GM20431 (cell line): Measurements from ENCODE around the gene MBOAT1.
"Not testable (repeated sequence)": the region's sequence is repeated elsewhere in the genome, so short reads cannot be mapped to it uniquely, and the experiment has no call there.

Source experiments
- in situ Hi-C: fragments of 300-500 bp; cut with MseI, MboI; formaldehyde crosslinking; loops from one replicate; pipeline ENCODE4 v1.15.0; 2020; ENCODE audit warnings: low sequenced_read_pairs; ENCODE audit not compliant: unreplicated experiment

Gene MBOAT1

DNA sequence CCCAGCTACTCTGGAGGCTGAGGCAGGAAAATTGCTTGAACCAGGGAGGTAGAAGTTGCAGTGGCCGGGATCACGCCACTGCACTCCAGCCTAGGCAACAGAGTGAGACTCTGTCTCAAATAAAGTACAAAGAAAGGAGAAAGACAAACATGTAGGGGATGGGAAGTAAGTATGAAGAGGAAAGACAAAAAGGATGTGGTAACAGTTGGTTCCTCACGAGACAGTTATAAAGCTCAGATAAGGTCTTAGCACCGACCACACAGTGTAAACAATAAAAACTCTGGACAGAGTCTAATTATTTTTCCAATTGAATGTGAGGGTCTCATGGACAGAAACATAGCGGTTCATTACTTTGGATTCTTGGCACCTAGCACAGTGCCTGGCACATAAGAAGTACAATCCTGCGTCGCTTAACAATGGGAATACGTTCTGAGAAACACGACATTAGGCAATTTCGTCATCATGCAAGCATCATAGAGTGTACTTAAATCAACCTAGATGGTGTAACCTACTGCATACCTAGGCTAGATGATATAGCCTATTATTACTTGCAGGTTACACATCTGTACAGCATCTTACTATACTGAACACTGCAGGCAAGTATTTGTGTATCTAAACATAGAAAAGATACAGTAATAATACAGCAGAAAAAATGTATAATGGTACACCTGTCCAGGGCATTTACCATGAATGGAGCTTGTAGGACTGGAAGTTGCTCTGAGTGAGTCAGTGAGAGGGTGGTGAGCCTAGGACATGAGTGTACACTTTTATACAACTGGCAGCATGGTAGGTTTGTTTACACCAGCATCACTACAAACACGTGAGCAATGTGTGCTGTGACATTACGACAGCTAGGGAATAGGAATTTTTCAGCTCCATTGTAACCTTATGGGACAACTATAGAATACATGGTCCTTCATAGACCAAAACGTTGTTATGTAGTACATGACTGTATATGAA lies 38.2 kb downstream of the MBOAT1 start:
- in situ Hi-C loops: no loop called here

DNA sequence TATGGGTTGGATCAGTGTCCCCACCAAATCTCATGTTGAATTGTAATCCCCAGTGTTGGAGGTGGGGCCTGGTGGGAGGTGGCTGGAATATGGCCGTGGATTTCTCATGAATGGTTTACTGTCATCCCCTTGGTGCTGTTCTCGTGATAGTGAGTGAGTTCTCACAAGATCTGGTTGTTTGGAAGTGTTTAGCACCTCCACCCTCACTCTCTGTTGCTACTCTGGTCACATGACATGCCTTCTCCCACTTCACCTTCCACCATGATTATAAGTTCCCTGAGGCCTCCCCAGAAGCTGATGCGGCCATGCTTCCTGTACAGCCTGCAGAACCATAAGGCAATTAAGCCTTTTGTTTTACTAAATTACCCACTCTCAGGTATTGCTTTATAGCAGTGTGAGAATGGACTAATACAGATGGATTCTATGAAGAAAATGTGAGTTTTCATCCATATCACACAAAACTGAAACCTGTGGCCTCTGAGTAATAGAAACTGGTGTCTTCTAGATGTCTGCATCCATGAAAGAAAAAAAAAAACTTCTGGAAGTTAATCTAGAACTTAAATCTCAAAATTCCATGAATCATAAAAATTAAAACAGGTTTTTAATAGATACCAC lies 39.3 kb downstream of the MBOAT1 start:
- in situ Hi-C loops: no loop called here

DNA sequence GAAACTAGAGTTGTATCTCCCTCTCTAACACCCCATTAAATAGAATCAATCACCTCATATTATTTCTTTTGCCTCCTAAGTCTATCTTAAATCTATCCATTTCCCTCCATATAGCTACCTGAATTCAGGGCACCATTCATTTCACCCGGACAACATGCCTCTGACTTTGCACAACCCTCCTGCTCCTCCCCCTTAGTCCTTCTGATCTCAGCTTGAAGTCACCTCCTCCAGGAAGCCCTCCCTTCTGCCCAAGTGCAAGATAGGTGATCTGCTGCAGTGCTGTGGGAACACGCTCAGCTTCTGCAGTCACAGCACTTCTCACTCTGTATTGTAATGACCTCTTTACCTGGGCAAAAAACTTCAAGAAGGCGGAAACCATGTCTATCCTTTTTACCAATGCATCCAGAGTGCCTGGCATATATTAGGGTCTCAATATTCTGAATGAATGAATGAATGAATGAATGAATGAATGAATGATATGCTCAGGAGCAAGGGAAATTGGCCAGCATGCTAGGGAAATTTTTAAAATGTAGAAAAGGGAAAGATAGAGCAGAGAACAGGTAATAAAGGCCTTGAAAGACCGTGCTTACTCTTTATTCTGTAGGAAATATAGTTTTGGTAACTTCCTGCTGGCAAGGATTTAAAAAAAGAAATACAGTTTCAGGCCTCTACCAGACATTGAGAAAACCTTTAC lies 41.7 kb downstream of the MBOAT1 start:
- in situ Hi-C loops: no loop called here

DNA sequence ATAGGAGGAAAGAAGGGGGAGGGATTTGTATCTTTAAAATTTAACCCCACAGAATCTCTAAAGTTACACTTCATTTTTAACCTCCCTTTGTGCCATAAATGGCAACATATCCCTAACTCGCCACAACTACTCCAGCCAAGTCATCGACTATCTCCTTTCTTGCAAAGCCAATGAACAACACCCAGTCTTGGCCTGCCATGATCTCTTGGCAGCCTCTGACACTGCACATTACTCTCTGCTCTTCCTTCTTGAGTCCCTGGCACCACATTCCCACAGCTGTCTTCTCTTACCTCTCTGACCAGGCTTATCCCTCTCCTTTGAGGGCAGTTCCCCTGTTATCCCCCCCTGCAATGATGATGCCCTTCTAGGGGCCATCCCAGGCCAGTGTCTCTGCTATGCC lies 42.5 kb downstream of the MBOAT1 start:
- in situ Hi-C loops: no loop called here

DNA sequence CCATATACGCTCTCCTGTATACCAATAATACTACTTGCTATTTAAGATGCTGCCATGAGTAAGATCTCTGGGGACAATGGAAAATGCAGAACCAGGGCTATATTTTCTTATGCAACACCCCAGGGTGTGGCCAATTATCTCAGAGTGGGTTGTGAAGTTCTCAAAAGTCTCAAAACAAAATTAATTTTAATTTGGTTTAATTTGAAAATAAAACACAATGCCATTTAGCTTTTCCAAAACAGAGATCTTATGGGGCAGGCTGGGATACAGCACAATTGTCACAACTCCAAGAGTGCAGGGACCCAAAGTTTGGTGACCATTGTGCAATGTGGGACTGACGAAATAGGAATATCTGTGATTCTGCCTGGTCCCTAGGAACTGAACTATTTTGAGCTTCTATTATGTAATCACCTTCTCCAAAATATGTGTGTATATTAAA lies 43.1 kb downstream of the MBOAT1 start:
- in situ Hi-C loops: no loop called here

DNA sequence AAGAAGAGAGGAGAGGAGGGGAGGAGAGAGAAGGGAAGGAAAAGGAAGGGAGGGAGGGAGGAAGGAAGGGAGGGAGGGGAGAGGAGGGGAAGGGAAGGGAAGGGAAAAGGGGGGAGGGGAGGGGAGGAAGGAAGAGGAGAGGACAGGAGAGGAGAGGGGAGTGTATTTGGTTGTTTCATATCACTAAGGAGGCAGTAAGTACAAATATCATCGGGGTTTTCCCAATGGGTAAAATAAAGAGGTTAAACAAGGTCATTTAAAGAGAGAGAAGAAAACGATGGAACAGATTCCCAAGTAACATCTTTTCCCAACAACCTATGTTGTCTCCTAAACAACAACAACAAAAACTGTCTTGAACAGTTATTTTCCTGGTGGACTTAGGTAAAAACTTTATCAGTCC lies 43.6 kb downstream of the MBOAT1 start:
- in situ Hi-C loops: no loop called here

DNA sequence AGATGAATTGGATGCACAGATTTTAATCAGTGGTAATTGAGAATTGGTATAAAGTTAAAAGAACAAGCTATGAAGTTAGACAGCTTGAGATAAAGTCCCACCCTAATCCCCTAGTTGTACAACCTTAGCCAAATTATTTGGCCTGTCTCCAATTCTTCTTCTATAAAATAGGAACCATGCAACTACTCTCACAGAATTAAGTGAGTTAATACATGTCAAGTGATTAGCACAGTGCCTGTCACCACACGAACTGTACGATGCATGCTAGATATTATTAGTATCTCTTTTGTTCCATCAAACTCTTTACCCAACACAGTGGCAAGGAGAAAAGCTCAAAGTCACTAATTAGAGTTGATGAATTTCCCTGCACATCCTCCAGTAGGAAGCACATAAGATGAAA lies 44.7 kb downstream of the MBOAT1 start:
- in situ Hi-C loops: no loop called here

DNA sequence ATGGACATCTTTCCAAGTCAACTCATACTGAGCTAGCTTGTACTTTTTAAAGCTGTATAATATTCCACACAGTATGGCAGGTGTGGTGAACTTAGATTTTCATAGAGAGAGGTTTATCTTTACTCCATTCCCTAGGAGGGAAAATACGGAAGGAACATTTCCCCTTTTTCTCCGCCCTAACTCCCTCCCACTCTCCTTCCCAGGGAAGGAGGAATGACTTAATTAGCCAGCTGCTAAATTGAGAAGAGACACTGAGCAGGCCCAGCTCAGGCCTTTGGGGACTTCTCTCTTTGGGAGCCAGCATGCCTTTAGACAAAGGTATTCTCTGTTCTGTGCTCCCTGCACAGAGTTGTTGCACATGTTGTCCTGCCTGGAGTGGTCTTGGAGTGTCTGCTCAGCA lies 46.1 kb downstream of the MBOAT1 start:
- in situ Hi-C loops: no loop called here

DNA sequence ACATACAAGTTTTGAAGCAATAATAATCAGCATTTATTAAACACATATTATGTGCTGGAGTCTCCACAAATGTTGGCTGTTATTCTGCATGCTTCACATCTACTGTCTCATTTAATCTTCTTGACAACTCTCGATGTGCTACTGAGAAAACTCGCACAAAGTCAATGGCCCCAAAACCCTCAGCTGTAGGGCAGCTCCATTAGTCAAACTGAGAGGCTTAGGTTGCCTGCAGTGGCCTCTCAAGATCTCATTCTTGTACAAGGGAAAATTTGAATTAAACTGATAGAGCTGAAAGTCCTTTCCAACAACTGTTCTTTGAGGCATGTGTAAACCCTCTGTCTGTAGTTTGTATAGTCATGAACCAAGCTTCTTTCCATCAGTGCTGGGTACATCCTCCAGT lies 49.8 kb downstream of the MBOAT1 start:
- in situ Hi-C loops: no loop called here

DNA sequence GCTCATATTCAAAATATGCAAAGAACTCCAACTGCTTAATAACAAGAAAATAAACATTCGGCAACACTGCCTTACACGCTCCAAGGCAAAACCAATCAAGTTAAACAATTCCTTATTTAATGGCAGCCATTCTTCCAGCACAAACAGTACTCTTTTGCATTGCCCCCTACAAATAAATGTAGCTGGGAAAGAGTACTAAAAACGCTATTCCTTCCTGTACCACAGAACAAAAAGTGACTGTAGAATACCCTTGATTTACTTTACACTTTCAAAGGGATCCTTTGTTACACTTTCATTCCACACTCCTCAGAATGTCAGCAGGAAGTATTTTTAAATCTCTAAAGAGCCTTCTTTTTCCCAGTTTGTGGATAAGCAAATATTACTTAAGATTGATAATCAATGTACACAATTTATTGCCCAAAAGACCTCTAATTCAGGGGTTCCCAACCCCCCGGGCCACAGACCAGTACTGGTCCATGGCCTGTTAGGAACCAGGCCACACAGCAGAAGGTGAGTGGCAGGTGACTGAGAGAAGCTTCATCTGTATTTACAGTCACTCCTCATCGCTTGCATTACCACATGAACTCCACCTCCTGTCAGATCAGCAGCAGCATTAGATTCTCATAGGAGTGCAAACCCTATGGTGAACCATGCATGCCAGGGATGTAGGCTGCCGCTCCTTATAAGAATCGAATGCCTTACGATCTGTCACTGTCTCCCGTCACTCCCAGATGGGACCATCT lies 51.6 kb downstream of the MBOAT1 start:
- in situ Hi-C loops: no loop called here

DNA sequence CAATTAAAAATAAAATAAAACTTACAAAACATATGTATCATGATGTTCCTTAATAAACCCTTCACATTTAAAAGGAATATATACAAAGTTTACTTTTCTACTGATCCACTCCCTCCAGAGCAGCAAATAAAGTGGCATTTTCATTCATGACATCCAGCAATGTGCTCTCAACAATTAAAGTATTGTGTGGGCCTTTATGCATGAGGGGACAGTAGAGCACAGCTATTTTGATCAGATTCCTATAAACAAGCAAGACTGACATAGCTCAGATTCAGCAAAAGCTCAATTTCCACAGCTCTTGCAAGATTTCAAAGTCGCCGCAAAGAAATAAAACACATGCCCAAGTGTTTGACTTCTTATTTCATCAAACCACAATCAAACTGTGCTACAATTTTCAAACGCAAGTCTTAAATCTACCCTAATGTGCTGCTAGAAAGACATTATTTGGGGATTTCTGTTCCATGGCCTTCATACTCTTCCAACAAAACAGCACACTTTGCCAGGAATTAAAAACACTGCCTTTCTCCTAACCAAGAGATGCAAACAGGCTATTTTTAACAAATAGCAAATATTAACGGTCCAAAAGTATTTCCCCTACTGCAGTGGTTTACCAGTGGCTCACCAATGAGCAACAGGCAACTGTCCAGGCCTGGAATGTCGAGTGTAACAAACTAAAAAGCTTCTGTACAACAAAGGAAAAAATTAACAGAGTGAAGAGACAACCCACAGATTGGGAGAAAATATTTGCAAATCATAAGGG lies 52.3 kb downstream of the MBOAT1 start:
- in situ Hi-C loops: no loop called here

DNA sequence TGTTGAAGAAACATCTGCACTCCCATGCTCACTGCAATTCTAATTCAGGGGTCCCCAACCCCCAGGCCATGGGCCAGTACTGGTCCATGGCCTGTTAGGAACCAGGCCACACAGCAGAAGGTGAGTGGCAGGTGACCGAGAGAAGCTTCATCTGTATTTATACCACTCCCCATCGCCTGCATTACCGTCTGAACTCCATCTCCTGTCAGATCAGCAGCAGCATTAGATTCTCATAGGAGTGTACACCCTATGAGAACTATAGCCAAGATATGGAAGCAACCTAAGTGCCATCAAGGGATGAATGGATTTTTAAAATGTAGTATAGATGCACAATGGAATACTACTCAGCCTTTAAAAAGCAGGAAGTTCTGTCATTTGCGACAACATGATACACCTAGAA lies 53.2 kb downstream of the MBOAT1 start:
- in situ Hi-C loops: no loop called here

DNA sequence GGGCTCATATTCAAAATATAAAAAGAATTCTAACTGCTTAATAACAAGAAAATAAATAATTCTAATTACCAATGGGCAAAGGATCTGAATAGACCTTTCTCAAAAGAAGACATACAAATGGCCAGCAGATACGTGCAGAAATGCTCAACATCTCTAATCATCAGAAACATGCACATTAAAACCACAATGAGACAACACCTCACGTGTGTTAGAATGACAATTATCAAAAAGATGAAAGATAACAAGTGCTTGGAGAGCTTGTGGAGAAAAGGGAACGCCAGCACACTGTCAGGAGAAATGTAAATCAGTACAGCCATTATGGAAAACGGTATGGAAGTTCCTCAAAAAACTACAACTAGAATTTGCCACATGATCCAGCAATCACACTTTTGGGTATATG lies 53.6 kb downstream of the MBOAT1 start:
- in situ Hi-C loops: no loop called here

DNA sequence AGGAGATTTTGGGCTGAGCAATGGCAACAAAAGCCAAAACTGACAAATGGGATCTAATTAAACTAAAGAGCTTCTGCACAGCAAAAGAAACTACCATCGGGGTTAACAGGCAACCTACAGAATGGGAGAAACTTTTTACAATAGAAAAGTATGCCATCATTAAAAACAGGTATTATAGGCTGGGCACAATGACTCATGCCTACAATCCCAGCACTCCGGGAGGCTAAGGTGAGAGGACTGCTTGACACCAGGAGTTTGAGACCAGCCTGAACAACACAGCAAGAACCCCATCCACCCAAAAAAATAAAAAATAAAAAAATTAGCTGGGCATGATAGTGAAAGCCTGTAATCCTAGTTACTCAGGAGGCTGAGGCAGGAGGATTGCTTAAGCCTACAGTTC lies 55.4 kb downstream of the MBOAT1 start:
- in situ Hi-C loops: no loop called here

DNA sequence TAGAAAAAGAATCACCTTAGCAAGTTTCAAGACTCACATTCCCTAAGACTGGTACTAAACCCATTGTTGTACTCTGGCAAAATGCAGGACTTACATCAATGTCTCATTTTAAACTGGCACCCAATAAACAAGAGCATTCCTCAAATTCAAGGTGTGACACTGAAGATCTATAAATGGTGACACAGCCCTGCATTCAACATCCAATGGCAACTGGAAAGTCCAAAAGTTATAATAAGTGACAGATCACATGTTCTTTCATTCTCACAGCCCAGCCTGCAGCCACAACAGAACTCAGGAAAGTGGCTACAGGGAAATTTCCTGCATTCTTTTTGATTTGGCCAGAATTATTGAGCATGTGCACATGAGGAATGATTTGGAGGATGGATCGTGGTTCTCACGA lies 57.5 kb downstream of the MBOAT1 start:
- in situ Hi-C loops: no loop called here

DNA sequence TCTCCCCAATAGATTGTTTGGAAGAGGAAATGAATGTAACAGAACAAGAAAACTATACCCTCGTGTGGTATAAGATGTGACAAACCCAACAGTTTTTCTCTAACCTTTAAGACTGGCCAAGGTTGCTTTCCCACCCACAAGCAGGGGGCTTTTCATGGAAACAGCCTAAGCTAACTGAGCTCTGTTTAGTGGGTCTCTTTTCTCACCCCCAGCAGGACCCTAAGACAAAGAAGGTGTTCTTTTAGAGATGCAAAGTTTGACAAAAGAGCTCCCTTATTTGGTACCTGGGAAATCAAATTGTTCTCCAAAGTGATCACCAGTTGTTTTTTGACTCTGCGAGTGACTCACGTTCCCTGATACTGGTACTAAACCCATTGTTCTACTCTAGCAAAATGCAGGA lies 59.1 kb downstream of the MBOAT1 start:
- in situ Hi-C loops: no loop called here

DNA sequence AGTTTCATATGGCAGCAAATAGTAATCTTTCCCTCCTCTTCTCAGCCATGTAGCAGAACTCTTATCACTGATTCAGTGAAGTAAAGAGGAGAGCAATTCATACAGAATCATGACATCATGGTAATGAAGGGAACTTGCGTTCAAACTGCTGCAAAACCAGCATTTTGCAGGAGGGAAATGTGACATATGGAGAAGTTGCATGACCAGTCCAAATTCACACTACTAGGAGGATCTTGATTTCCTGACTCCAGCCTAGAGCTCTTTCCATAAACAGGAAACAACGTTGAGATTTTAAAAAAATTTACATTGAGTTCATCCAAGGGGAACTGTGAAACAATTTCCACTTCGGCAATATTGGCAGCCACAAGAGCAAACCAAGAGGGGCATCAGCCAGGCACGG lies 63.8 kb downstream of the MBOAT1 start:
- in situ Hi-C loops: no loop called here

DNA sequence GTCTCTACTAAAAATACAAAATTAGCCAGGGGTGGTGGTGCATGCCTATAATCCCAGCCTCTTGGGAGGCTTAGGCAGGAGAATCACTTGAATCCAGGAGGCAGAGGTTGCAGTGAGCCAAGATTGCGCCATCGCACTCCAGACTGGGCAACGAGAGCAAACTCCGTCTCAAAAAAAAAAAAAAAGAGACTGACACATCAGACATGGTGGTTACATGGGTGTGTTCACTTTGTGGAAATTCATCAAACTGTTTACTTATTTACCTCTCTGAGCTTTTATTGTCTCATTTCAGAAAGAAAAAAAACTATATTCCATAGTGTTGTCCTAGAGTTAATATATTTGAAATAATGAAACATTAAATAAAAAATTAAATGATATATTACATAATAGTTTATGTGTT lies 64.8 kb downstream of the MBOAT1 start:
- in situ Hi-C loops: no loop called here

DNA sequence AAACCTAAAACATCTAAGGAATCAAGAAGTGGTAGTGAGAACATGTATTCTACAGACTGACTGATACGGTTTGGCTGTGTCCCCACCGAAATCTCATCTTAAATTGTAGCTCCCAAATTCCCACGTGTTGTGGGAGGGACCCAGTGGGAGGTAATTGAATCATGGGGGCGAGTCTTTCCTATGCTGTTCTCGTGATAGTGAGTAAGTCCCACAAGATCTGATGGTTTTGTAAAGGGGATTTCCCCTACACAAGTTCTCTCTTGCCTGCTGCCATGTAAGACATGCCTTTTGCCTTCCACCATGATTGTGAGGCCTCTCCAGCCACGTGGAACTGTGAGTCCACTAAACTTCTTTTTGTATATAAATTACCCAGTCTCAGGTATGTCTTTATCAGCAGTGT lies 65.4 kb downstream of the MBOAT1 start:
- in situ Hi-C loops: not testable (repeated sequence)

DNA sequence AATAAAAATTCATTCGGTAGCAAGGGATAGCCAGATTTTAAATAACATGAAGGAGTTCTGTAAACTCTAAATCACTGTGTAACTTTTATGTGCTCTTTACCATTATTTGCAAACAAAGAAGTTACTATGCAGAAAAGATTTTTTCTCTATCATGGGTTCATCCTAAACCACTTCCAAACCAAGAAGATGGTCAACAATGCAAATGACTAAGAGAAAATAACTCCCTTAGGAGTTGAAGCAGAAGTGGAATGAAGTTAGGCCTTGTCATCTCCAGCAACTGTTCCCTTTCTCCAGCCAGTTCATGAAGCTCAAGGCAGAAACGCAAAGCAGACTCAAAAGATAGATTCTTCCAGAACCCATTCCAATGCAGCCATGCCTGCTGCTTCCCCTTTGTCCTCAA lies 66.0 kb downstream of the MBOAT1 start:
- in situ Hi-C loops: no loop called here
